Stimulated activated CD4-positive, alpha-beta T cell treated with anti-CD3 and anti-CD28 coated beads, TNF-alpha, amount 100 ng/mL, for 1 hour (primary cell): Measurements from ENCODE around the gene KAZALD1.
A peak's percentile ranks its signal among the peaks of the same experiment; 100 is the strongest.

Experiments used
- DNase-seq, 3 donors: peaks; one replicate each; pipeline ENCODE4 v3.0.0-alpha.2; 2020; ENCODE audit warnings: low read depth in 3 of 3, low spot score in 1 of 3

The KAZALD1 gene

DNA sequence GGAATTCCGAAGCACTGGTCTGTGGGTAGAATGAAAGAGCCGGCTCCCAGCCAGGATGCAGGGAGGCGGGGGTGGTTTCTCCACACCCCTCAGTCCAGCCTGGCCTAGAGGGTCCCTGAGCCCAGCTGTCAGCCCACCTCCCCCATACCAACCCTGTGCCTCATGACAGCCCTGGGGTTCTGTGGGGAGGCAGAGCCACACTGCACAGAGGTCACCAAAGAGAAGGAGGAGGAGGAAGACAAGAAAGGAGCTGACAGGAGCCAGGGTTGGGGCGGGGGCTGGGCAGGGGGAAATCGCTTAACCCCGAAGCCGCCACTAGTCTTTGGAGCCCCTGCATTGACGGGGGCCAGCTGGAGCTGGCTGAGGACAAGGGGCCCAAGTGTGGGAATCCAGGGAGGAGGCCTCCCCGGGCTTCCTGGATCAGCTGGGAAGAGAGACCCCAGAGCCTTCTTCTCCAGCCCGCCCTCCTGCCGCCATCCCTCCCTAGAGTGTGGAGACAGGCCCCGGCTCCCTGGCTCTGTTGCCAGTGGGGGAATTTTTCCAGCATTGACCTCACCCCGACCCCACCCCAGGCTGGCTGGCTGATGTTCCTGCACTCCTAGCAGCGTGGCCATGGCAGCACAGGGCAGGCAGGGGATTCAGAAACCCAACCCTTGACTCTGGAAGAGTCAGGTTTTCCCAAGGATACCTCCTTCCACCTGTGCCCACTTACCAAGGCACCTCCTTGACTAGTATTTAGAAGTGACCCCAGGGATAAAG is 32.5 kb downstream of the KAZALD1 start:
- no peak for DNase-seq

DNA sequence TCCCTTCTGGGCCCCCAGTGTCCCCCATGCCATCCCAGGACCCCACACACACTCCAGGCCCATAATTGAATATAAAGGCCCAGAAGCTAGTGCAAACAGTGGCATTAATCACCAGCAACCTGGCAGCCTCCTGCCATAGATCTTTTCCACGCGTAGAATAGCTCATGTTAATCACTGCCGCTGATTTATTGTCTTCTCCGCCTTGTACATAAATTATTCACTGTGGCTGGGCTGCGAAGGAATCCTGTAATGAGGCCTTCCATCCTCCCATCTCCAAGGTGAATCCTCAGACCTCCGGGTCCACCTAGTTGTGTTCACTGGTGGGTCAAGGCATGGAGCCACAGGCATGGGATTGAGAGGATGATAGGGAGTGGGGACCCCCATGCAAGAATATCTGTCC is 33.2 kb downstream of the KAZALD1 start:
- no peak for DNase-seq

DNA sequence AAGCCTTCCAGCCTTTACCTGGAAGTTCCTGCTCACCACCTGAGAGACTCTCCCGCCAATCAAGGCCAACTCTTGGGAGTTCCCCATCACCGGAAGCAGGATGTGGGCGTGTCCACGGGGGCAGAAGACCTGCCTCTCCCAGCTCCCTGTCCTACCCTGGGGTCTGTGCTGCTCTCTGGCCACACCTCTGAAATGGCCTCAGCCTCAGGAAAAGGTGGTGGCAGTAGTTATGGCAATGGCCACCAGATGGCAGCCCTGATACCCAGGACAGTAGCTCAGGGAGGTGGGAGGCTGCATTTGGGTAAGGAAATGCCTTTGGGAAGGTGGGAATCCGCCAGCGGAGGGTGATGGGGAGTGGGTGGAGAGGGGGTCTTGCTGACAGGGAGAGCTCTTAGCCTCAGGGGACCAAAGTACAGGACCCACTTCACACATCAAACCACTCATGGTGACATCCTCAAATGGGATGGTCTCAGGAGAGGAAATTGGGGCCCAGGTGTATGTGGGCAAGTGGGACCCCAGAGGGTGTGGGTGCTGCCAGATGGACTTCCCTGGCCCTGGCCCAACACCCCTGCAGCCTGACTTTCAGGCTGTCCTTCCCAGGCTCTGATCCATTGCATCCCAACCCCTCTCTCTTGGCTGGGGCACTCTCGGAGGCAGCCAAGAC is 33.9 kb downstream of the KAZALD1 start:
- peak; percentile 26 to 64 (median 31) for DNase-seq

DNA sequence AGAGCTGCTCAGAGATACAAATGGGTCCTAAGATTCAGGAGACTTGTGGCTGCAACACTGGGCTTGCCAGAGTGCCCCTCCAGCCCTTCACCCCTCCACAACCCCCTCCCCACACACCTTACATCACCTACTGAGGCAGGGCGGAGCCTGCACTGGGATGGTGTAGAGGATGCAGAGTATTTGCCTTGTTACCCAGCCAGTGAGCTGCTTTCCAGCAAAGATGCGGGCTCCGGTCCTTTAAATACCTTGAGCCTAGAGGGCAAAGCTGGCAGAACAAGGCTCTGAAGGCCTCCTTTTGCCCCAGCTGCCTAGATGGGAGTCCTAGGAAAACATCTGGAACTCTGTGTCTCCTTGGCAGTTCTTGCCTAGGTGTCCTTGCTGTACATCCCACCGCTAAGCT is 34.6 kb downstream of the KAZALD1 start:
- no peak for DNase-seq

DNA sequence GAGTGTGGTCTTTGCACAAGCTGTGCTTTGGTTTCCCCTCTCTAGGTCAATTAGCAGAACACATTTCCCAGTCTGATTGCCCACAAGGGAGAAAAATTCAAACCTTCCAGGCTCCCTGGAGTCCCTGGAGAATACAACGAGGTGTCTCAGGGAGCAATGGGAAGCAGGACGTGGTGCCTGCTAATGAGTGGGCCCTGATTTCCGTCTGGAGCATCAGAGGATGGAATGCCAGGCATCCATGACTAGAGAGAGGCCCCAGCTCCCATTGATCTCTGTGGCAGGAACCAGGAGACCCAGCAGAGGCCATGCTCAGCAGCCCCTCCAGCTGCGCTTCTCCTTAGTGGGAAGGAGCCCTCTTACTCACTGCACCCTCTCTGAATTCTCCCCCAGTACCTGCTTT is 36.1 kb downstream of the KAZALD1 start:
- DNase-seq: no peak

DNA sequence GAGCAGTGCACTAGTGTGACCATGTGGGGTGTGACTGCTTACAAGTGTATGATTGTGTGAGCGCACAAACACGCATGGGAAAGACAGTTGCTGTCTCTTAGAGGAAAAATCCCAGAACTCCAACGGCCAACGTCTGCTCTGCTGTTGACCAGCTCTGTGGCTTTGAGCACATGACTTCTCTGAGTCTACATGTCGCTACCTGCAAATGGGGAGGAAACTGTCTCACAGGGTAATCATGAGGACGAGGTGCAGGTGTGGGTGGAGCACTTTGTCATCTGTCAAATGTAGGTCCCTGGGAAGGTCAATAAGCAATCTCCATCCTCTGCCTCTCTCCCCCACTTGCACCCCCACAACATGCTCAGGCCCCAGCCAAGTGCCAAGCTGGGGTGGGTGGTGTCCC is 38.1 kb downstream of the KAZALD1 start:
- DNase-seq: no peak

DNA sequence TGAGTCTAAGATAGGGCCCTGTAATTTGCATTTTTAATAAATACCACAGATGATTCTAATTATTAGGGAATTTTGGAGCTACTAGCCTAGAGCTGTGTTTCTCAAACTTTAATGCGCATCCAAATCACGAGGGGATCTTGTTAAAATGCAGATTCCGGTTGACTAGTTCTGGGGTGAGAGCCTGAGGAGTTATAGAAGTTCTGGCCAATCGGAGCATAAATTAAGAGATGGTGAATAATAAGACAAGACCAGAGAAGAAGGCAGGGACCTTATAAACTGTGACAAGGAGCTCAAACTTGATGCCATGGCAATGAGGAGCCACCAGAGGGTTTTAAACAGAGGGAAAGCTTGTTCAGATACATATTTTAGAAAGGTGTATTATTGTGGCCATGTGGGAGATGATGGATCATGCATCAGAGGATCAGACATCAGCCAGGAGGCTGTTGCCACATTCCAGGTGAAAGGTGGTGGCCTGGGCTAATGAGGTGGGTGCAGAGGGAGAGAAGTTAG is 39.6 kb downstream of the KAZALD1 start:
- DNase-seq: no peak

DNA sequence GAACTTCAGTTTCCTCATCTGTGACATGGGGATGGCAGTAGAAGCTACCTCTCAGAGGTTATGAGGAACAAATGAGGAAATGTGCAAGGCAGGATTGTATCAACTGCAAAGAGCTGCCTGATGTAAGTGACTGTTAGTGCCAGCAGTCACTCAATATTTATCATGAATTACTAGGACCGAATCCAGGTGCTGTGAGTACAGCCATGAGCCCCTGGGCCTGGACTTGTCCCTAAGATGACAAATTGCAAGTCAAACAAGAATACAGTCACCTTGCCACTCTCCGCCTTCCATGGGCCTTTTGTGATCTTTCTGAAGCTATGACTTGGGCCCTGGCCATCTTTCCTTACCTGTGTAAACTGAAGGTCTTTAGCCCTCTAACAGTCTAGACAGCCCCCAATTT is 41.6 kb downstream of the KAZALD1 start:
- DNase-seq: no peak

DNA sequence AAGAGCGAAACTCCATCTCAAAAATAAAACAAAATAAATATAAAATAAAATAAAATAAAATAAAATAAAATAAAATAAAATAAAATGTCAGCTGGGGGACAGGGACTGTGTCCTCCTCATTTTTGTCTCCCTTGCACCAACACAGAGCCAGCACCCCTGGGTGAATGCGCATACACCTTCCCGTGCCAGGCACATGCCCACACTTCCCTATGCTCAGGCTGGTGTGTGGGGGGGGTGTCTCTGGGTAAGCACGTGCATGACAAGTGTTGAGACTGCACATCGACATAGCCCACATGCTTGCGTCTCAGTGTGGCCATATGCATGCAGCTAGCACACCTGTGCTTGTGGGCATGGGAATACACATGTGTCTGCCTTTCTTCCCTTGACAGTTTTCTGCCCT is 44.6 kb downstream of the KAZALD1 start:
- no peak for DNase-seq

DNA sequence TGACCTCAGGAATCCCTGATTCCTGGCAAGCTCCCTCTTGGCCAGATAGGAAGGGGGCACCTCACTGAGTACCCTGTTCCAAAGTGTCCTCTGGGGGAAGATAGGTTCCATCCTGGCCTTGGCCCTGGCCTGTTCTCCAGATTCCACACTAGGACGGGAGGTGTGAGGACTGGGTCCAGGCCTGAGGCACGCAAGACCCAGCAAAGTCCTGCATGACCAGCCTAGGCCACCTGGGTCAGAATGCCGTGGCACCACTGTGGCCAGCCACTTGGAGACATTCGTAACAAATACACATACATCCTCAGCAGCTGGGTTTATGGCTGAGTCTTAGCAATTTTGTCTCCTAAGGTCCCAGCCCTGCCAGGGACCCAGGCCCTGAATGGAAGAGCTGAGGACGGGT is 46.0 kb downstream of the KAZALD1 start:
- DNase-seq: no peak

DNA sequence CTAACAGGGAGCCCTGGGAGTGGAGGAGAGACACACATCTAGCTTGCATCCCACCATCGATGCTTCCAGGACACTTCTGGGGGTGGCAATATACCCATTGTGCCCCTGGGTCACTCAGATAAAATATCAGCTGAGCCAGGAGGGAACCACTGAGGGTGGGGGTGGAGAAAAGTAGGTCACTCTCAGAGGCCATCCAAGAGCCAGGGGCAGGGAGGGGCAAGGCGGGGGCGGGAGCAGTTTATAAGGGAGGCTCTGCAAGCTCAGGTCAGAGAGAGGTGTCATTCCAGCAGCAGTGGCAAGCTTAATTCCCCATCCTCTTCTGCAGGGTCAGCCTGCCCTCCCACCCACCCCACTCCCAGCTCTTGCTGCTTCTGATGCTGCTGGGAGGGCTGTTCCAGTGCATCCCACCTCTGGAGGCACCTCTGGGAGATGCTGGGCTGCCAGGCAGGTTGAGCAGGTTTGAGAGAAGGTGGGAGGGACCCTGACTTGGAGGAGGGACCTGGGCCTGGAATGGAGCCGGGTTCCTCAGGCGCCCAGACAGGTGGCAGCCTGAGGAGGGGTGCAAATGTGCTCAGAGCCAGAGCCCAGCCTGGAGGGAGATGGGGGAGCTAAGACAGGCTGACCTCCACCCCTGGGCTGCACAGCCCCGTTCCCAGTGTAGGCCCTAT is 49.2 kb downstream of the KAZALD1 start:
- no peak for DNase-seq

DNA sequence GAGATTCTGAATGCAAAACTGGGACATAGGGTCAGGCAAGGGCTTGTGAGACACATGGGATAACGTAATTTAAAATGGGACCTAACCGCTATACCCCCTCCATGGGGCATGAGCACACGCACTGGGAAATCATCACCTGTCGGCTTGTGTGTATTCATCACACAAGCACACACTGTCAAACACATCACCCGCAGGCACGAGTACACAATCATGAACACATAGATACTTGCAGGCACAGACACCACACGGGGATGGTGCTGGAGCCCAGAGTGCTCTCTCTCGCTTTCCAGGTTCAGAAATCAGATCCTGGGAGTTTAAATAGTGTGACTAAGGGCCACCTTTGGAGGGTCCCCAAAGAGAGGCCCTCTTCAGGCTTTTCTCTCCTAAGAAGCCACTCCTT is 49.8 kb downstream of the KAZALD1 start:
- no peak for DNase-seq

DNA sequence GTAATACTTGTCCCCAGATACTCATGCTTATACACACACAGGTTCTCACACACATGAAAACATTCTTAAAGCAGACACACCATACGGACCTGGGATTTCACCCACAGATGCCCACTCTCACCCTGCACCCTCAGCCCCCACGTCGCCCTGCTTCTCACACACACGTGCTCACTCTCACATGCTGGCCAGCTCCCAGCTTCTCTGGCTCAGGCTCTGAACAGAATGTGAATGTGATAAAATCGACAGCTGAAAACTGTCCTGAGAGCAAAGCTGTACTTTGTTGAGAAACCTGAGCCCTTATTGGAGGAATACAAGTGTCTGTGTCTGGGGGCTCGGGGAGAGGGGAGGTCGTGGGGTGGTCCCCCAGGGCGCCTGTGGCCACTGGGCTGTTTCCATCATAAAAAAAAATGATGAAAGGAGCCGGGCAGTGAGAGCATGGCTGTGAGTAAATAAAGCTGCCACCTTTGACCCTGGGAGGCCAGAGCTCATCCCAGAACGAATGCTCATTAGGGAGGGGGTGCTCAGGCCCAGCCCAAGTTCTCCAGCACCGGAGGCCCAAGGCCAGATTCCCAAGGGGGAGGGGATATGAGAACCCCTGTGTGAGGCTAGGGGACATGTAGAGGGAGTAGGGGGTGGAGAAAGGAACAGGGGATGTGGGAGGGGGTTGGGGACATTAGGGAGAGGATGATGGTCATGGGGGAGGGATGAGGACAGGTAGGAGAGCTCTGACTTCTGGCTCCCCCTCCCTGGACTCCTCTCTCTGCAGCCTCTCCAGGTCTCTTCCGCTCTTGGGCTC is 51.2 kb downstream of the KAZALD1 start:
- no peak for DNase-seq

DNA sequence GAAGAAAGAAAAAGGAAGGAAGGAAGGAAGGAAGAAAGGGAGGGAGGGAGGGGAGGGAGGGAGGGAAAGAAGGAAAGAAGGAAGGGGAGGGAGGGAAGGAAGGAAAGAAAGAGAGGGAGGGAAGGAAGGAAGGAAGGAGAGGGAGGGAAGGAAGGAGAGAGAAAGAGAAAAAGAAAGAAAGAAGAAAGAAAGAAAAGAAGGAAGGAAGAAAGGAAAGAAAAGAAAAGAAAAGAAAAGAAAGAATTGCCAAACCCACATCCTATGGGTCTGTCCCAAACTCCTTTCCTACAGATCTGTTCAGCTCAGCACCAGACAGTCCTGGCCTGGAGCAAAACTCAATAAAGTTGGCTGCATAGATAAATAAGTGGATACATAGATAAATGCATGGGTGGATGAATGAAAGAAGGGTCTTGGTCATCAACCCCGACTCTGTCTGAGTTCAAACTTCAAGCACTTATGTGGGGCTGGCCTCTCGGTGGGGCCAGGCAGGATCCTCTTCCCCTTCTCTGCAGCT is 52.2 kb downstream of the KAZALD1 start:
- DNase-seq: no peak

DNA sequence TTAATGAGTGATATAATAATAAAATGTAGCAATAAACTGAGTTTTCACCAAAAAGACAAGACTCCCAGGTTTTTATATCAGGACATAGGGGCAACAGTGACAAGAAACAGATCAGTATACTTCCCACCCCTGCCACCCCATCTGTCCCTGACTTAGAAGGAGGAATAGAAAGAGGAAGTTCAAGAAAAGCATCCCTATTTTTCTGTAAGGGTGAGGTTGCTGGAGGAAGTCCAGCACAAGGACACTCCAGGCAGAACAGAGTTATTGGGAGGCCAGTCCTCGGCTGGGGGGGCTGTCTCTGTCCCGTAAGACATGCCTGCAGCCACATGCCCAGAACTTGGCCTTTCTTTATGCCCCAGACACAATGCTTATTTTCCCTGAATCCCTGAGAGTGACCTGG is 52.9 kb downstream of the KAZALD1 start:
- DNase-seq: no peak
